GM11168 (cell line): ENCODE results near the gene MRGPRD.

ENCODE experiments used
- in situ Hi-C: fragments of 300-500 bp; cut with MboI; formaldehyde crosslinking; loops from one replicate; pipeline ENCODE4 v1.12.0; 2022; ENCODE audit warnings: low sequenced_read_pairs; ENCODE audit not compliant: unreplicated experiment

The MRGPRD gene

GRCh38 chr11:68950762-68951161 is 30.0 kb downstream of the MRGPRD start:
- in situ Hi-C loops, result no loop called here

GRCh38 chr11:68950270-68950669 is 30.5 kb downstream of the MRGPRD start:
- in situ Hi-C loops, result no loop called here

GRCh38 chr11:68948935-68949334 is 31.9 kb downstream of the MRGPRD start:
- in situ Hi-C loops, result no loop called here

- in situ Hi-C loops, result no loop called here
Observed at GRCh38 chr11:68948496-68948895, 32.3 kb downstream of the MRGPRD start.

- in situ Hi-C loops, result no loop called here
Observed at GRCh38 chr11:68947151-68947550, 33.6 kb downstream of the MRGPRD start.

- in situ Hi-C loops, result no loop called here
Observed at GRCh38 chr11:68946416-68947090, 34.2 kb downstream of the MRGPRD start.

- in situ Hi-C loops, result no loop called here
Observed at GRCh38 chr11:68942751-68943271, 38.0 kb downstream of the MRGPRD start.

- in situ Hi-C loops, result no loop called here
Observed at GRCh38 chr11:68942095-68942620, 38.6 kb downstream of the MRGPRD start.

GRCh38 chr11:68941324-68942094 is 39.3 kb downstream of the MRGPRD start:
- in situ Hi-C loops, result no loop called here

GRCh38 chr11:68940651-68941323 is 40.0 kb downstream of the MRGPRD start:
- in situ Hi-C loops, result no loop called here

GRCh38 chr11:68939583-68940555 is 40.9 kb downstream of the MRGPRD start:
- in situ Hi-C loops, result no loop called here

- in situ Hi-C loops, result no loop called here
Observed at GRCh38 chr11:68938816-68939582, 41.8 kb downstream of the MRGPRD start.

- in situ Hi-C loops, result no loop called here
Observed at GRCh38 chr11:68938088-68938487, 42.7 kb downstream of the MRGPRD start.

GRCh38 chr11:68936676-68937620 is 43.8 kb downstream of the MRGPRD start:
- in situ Hi-C loops, result no loop called here

- in situ Hi-C loops, result no loop called here
Observed at GRCh38 chr11:68936358-68936636, 44.5 kb downstream of the MRGPRD start.

- in situ Hi-C loops, result no loop called here
Observed at GRCh38 chr11:68935516-68936357, 45.0 kb downstream of the MRGPRD start.

- in situ Hi-C loops, result no loop called here
Observed at GRCh38 chr11:68935066-68935465, 45.7 kb downstream of the MRGPRD start.
